WTC11 (cell line): ENCODE measurements around the gene COL26A1. TPM values are rescaled to one million over a fixed set of nuclear protein-coding genes. Genes with fewer than 3 reads are reported as not detected.

Experiments used
- ATAC-seq: fragments of 200-7000 bp; cut with Tn5 transposase; 2 replicates; pipeline ENCODE4 v1.10.0; 2021; ENCODE audit warnings: mild to moderate bottlenecking, moderate library complexity
- CTCF ChIA-PET: fragments of 300-600 bp; sonication (Branson Sonifier 250); formaldehyde crosslinking; loops from one replicate; lab custom pipeline; 2021; ENCODE audit warnings: antibody characterized with exemption; lab: Charles Lee
- POLR2A ChIA-PET: fragments of 350-600 bp; sonication (Branson Sonifier 250); formaldehyde crosslinking; loops from one replicate; lab custom pipeline; 2021; ENCODE audit warnings: antibody characterized with exemption; lab: Charles Lee
- DNase-seq: peaks from one replicate; pipeline ENCODE4 v3.0.0; 2021; ENCODE audit warnings: low spot score
- H3K27ac Mint-ChIP-seq: 2 replicates; pipeline ENCODE4 v1.8.0; 2021; ENCODE audit warnings: mixed read lengths
- H3K27me3 Mint-ChIP-seq: 2 replicates; pipeline ENCODE4 v1.8.0; 2021; ENCODE audit warnings: low read depth, mild to moderate bottlenecking, moderate library complexity, mixed read lengths
- H3K36me3 Mint-ChIP-seq: 2 replicates; pipeline ENCODE4 v1.8.0; 2021; ENCODE audit warnings: mixed read lengths
- H3K4me1 Mint-ChIP-seq: 2 replicates; pipeline ENCODE4 v1.8.0; 2022; ENCODE audit warnings: mixed read lengths
- H3K4me3 Mint-ChIP-seq: 2 replicates; pipeline ENCODE4 v1.8.0; 2021; ENCODE audit warnings: mild to moderate bottlenecking, moderate library complexity, mixed read lengths
- H3K9me3 Mint-ChIP-seq: 2 replicates; pipeline ENCODE4 v1.8.0; 2021; ENCODE audit warnings: mixed read lengths
- CBFB ChIP-seq: sonication (generic); formaldehyde crosslinking; IDR thresholded peaks from 2 replicates; pipeline ENCODE4 v1.8.1; 2022; ENCODE audit warnings: mild to moderate bottlenecking, low read depth, missing genetic modification reagents
- ELF4 ChIP-seq: sonication (generic); formaldehyde crosslinking; IDR thresholded peaks from 2 replicates; pipeline ENCODE4 v1.8.1; 2022; ENCODE audit warnings: low read depth, mild to moderate bottlenecking, moderate library complexity, missing genetic modification reagents
- EMX1 ChIP-seq: fragments of 250-450 bp; sonication (Bioruptor Pico); IDR thresholded peaks from 2 replicates; pipeline ENCODE4 v1.8.0; 2021; ENCODE audit warnings: mild to moderate bottlenecking
- FOXP1 ChIP-seq: sonication (generic); formaldehyde crosslinking; IDR thresholded peaks from 2 replicates; pipeline ENCODE4 v1.8.0; 2022; ENCODE audit warnings: missing genetic modification reagents, mild to moderate bottlenecking, moderate library complexity, borderline replicate concordance
- GABPB1 ChIP-seq: sonication (generic); formaldehyde crosslinking; IDR thresholded peaks from 2 replicates; pipeline ENCODE4 v1.8.1; 2023; ENCODE audit warnings: mild to moderate bottlenecking, missing genetic modification reagents
- GTF2I ChIP-seq: fragments of 250-450 bp; sonication (Bioruptor Pico); conservative IDR thresholded peaks from 2 replicates; pipeline ENCODE4 v1.4.0; 2021; ENCODE audit warnings: mild to moderate bottlenecking
- IRF2 ChIP-seq: sonication (generic); formaldehyde crosslinking; IDR thresholded peaks from 2 replicates; pipeline ENCODE4 v1.8.0; 2022; ENCODE audit warnings: low read depth, missing genetic modification reagents, borderline replicate concordance
- JUN ChIP-seq: sonication (generic); formaldehyde crosslinking; IDR thresholded peaks from 2 replicates; pipeline ENCODE4 v1.8.0; 2023; ENCODE audit warnings: mild to moderate bottlenecking, missing genetic modification reagents
- NFE2L1 ChIP-seq: sonication (generic); formaldehyde crosslinking; IDR thresholded peaks from 2 replicates; pipeline ENCODE4 v1.8.1; 2023; ENCODE audit warnings: missing genetic modification reagents
- NR2C2 ChIP-seq: sonication (generic); formaldehyde crosslinking; IDR thresholded peaks from 2 replicates; pipeline ENCODE4 v1.8.0; 2022; ENCODE audit warnings: mild to moderate bottlenecking, missing genetic modification reagents
- RELA ChIP-seq: sonication (generic); formaldehyde crosslinking; IDR thresholded peaks from 2 replicates; pipeline ENCODE4 v1.8.1; 2022; ENCODE audit warnings: missing genetic modification reagents, mild to moderate bottlenecking, borderline replicate concordance
- TCF7 ChIP-seq: sonication (generic); formaldehyde crosslinking; IDR thresholded peaks from 2 replicates; pipeline ENCODE4 v1.8.0; 2022; ENCODE audit warnings: mild to moderate bottlenecking, low read depth, missing genetic modification reagents, moderate library complexity
- TEAD1 ChIP-seq: sonication (generic); formaldehyde crosslinking; IDR thresholded peaks from 2 replicates; pipeline ENCODE4 v1.8.0; 2022; ENCODE audit warnings: mild to moderate bottlenecking, missing genetic modification reagents
- TEAD4 ChIP-seq: sonication (generic); formaldehyde crosslinking; IDR thresholded peaks from 2 replicates; pipeline ENCODE4 v1.8.0; 2022; ENCODE audit warnings: mild to moderate bottlenecking, missing genetic modification reagents
- USF1 ChIP-seq: sonication (generic); formaldehyde crosslinking; IDR thresholded peaks from 2 replicates; pipeline ENCODE4 v1.8.0; 2022; ENCODE audit warnings: mild to moderate bottlenecking, missing genetic modification reagents
- USF2 ChIP-seq: sonication (generic); formaldehyde crosslinking; IDR thresholded peaks from 2 replicates; pipeline ENCODE4 v1.8.1; 2023; ENCODE audit warnings: mild to moderate bottlenecking, missing genetic modification reagents, moderate library complexity
- ZNF121 ChIP-seq: sonication (generic); formaldehyde crosslinking; IDR thresholded peaks from 2 replicates; pipeline ENCODE4 v1.8.0; 2023; ENCODE audit warnings: missing genetic modification reagents
- ZNF138 ChIP-seq: sonication (generic); formaldehyde crosslinking; conservative IDR thresholded peaks from 2 replicates; pipeline ENCODE4 v1.8.1; 2022; ENCODE audit warnings: mild to moderate bottlenecking, moderate library complexity, missing genetic modification reagents
- ZNF219 ChIP-seq: sonication (generic); formaldehyde crosslinking; IDR thresholded peaks from 2 replicates; pipeline ENCODE4 v1.8.0; 2023; ENCODE audit warnings: missing genetic modification reagents, mild to moderate bottlenecking, borderline replicate concordance
- ZNF263 ChIP-seq: sonication (generic); formaldehyde crosslinking; IDR thresholded peaks from 2 replicates; pipeline ENCODE4 v1.8.1; 2022; ENCODE audit warnings: low read depth, mild to moderate bottlenecking, moderate library complexity, missing genetic modification reagents
- ZSCAN18 ChIP-seq: fragments of 250-450 bp; sonication (Bioruptor Pico); IDR thresholded peaks from 2 replicates; pipeline ENCODE4 v2.1.2; 2022; ENCODE audit warnings: mild to moderate bottlenecking, moderate library complexity
- total RNA-seq: library from RNA; stranded (reverse); gene quantifications from 3 replicates; pipeline ENCODE4 v1.2.3, GENCODE V29; 2021

Gene COL26A1
- total RNA-seq, 1 experiment from 2014 or later = 64.4 TPM

- POLR2A ChIA-PET = interaction anchor here (1.4 to 1.6 kb wide), 2 partner anchors 9 to 40 kb away, joined by 3 to 6 read pairs; partner anchors contain the start of gene COL26A1
- no peak for DNase-seq
- Mint-ChIP-seq H3K9me3 (peaks cover 14% of the 10 kb centered on the region), H3K27me3 (no peaks in the 10 kb centered on the region), H3K36me3 (peaks cover 14% of the 10 kb centered on the region), H3K27ac (peak overlapping the region; percentile 87), H3K4me3 (no peak overlapping the region)
- CTCF ChIA-PET = interaction anchor here (1.0 to 1.7 kb wide), 4 partner anchors 9 to 40 kb away, joined by 3 to 10 read pairs (median 6); partner anchors contain the start of gene COL26A1
- TF ChIP-seq ELF4 (CRISPR knock-in tag) (no peak), GTF2I (peak; percentile 70; the same call in 1 of the 2 replicates), FOXP1 (CRISPR knock-in tag) (no peak), ZNF138 (CRISPR knock-in tag) (no peak), USF2 (CRISPR knock-in tag) (0 out of 2 replicates have a peak, but pooled peaks have one; percentile 5), ZSCAN18 (no peak), IRF2 (CRISPR knock-in tag) (no peak), GABPB1 (CRISPR knock-in tag) (no peak), ZNF121 (CRISPR knock-in tag) (peak; percentile 82), USF1 (CRISPR knock-in tag) (no peak), TCF7 (CRISPR knock-in tag) (no peak), CBFB (CRISPR knock-in tag) (no peak), ZNF219 (no peak), EMX1 (CRISPR knock-in tag) (no peak), JUN (no peak)
- TF ChIP-seq, all 79 proteins: peak for 3
- peaks cover 56% of the 10 kb centered on the region for H3K4me1 Mint-ChIP-seq
- no peak for ATAC-seq
Measured at GRCh38 chr7:101402835-101403234, 40.2 kb downstream of the COL26A1 start.

GRCh38 chr7:101405474-101406067 lies 42.9 kb downstream of the COL26A1 start:
- H3K36me3 Mint-ChIP-seq = peaks cover 35% of the 10 kb centered on the region
- no peak for DNase-seq
- peaks cover 39% of the 10 kb centered on the region for H3K4me1 Mint-ChIP-seq
- H3K27ac Mint-ChIP-seq = peak overlapping the region; percentile 13; the same call in 1 of the 2 replicates
- no peak for TF ChIP-seq RELA
- TF ChIP-seq TEAD1 (CRISPR knock-in tag) = no peak
- no peak for TF ChIP-seq TEAD4 (CRISPR knock-in tag)
- TF ChIP-seq ZNF263 (CRISPR knock-in tag) = peak; percentile 84
- no peak for TF ChIP-seq NFE2L1 (CRISPR knock-in tag)
- TF ChIP-seq NR2C2 (CRISPR knock-in tag) = no peak
- TF ChIP-seq, all 79 proteins: peak for 1
- Mint-ChIP-seq H3K27me3 (no peaks in the 10 kb centered on the region), H3K9me3 (peaks cover 36% of the 10 kb centered on the region), H3K4me3 (no peak overlapping the region)
- ChIA-PET CTCF (interaction anchor here (0.8 to 1.1 kb wide), 2 partner anchors 19 to 115 kb away, joined by 3 read pairs; no protein-coding TSS in a partner anchor), POLR2A (no interaction called here)
- ATAC-seq = no peak
